Measurements from ENCODE around the gene NR3C2.
"Not testable (repeated sequence)": the region's sequence is repeated elsewhere in the genome, so short reads cannot be mapped to it uniquely, and the experiment has no call there.

NR3C2 gene

GRCh38 chr4:148154769-148155168, 287.4 kb downstream of the NR3C2 start:
- DNase-seq = no peak

GRCh38 chr4:148152868-148153625, 289.2 kb downstream of the NR3C2 start:
- no peak for DNase-seq

- no peak for DNase-seq
These were observed 290.4 kb downstream of the NR3C2 start for GRCh38 chr4:148151806-148152205.

GRCh38 chr4:148145475-148145874, 296.7 kb downstream of the NR3C2 start:
- DNase-seq = no peak

- no peak for DNase-seq
These were observed 299.0 kb downstream of the NR3C2 start for GRCh38 chr4:148143174-148143573.

- DNase-seq = peak; percentile 65
These were observed 300.7 kb downstream of the NR3C2 start for GRCh38 chr4:148141501-148141900.

- DNase-seq = no peak
These were observed 315.4 kb downstream of the NR3C2 start for GRCh38 chr4:148126825-148127224.

- no peak for DNase-seq
These were observed 317.7 kb downstream of the NR3C2 start for GRCh38 chr4:148124512-148124911.

- DNase-seq = not testable (repeated sequence)
These were observed 319.1 kb downstream of the NR3C2 start for GRCh38 chr4:148123161-148123560.

GRCh38 chr4:148120216-148120615, 322.0 kb downstream of the NR3C2 start:
- no peak for DNase-seq

- no peak for DNase-seq
These were observed 323.6 kb downstream of the NR3C2 start for GRCh38 chr4:148118633-148119032.

- no peak for DNase-seq
These were observed 324.0 kb downstream of the NR3C2 start for GRCh38 chr4:148118179-148118578.

- DNase-seq = no peak
These were observed 325.2 kb downstream of the NR3C2 start for GRCh38 chr4:148116969-148117368.

GRCh38 chr4:148116264-148116663, 325.9 kb downstream of the NR3C2 start:
- no peak for DNase-seq

GRCh38 chr4:148114436-148114835, 327.8 kb downstream of the NR3C2 start:
- DNase-seq = no peak

GRCh38 chr4:148112231-148112982, 329.8 kb downstream of the NR3C2 start:
- no peak for DNase-seq

- DNase-seq = no peak
These were observed 332.0 kb downstream of the NR3C2 start for GRCh38 chr4:148110169-148110568.

- DNase-seq = no peak
These were observed 333.0 kb downstream of the NR3C2 start for GRCh38 chr4:148109216-148109615.

- no peak for DNase-seq
These were observed 333.4 kb downstream of the NR3C2 start for GRCh38 chr4:148108766-148109165.

GRCh38 chr4:148103597-148104355, 338.4 kb downstream of the NR3C2 start:
- no peak for DNase-seq

GRCh38 chr4:148101790-148102189, 340.4 kb downstream of the NR3C2 start:
- no peak for DNase-seq

GRCh38 chr4:148101235-148101634, 341.0 kb downstream of the NR3C2 start:
- no peak for DNase-seq

GRCh38 chr4:148097801-148098200, 344.4 kb downstream of the NR3C2 start:
- DNase-seq = no peak

Measured in retina (tissue), 1 donor.